Suprapubic skin (tissue), 4 donors: ENCODE measurements around the gene DISC1. TPM values are rescaled to one million over a fixed set of nuclear protein-coding genes. Genes with fewer than 3 reads are reported as not detected.

ENCODE experiments used
- total RNA-seq, 4 donors: library from RNA; depleted of rRNA; stranded (reverse); fragments of >200 nt; gene quantifications; one replicate each; pipeline ENCODE4 v1.1.0, GENCODE V29; 2016

Gene DISC1
- total RNA-seq, 4 donors from 2014 or later = 3.0 to 8.4 (median 5.2) TPM

Other genes with a start within 250 kb of the DISC1 start
- 10 to 100 TPM; 33.8 to 44.5 (median 39.4) TPM for gene EGLN1, start 204.5 kb upstream of the DISC1 start, total RNA-seq
- gene TSNAX, start 98.1 kb upstream of the DISC1 start, total RNA-seq = 10 to 100 TPM; 18.8 to 36.4 (median 25.4) TPM